GM12891 (cell line): ENCODE measurements around the gene CCM2.

Experiments
- POLR2A ChIP-seq: IDR thresholded peaks from 2 replicates; pipeline ENCODE4 v1.6.1; 2011; ENCODE audit warnings: low read depth, low read length, control low read depth
- POLR2AphosphoS5 ChIP-seq: IDR thresholded peaks from 2 replicates; pipeline ENCODE4 v1.6.1; 2011; ENCODE audit warnings: low read depth, low read length, control low read depth
- TAF1 ChIP-seq: IDR thresholded peaks from 2 replicates; pipeline ENCODE4 v1.6.1; 2011; ENCODE audit warnings: low read depth, low read length, control low read depth

- no peak for TF ChIP-seq POLR2AphosphoS5
- no peak for TF ChIP-seq POLR2A
- no peak for TF ChIP-seq TAF1
These were observed 52.0 kb downstream of the CCM2 start for GRCh38 chr7:45052011-45052410.
